ENCODE data around the gene MYO7B. TPM values are rescaled to one million over a fixed set of nuclear protein-coding genes. Genes with fewer than 3 reads are reported as not detected.

MYO7B gene
- total and polyA plus RNA-seq, 4 donors: 1.8 to 20.0 (median 7.4) TPM

GRCh38 chr2:127590386-127591190 is 55.1 kb downstream of the MYO7B start:
- Histone ChIP-seq H3K27me3 (ENCODE audit: control insufficient read depth, insufficient read depth, low read length) (no peaks in the 10 kb centered on the region), H3K9me3 (ENCODE audit: control insufficient read depth, insufficient read depth, low read length) (no peaks in the 10 kb centered on the region), H3K27ac (ENCODE audit: low read depth, low read length) (no peak overlapping the region), H3K4me1 (ENCODE audit: control insufficient read depth, insufficient read depth, low read length) (peaks cover 22% of the 10 kb centered on the region), H3K4me3 (ENCODE audit: low read depth, low read length) (no peak overlapping the region), H3K36me3 (ENCODE audit: control insufficient read depth, insufficient read depth, low read length) (no peaks in the 10 kb centered on the region)
- WGBS (ENCODE audit: insufficient coverage): 93% methylated on average over 2 of the region's 8 CpGs
- no peak for DNase-seq (ENCODE audit: low read depth in 4 of 6, low spot score in 6 of 6)

DNA sequence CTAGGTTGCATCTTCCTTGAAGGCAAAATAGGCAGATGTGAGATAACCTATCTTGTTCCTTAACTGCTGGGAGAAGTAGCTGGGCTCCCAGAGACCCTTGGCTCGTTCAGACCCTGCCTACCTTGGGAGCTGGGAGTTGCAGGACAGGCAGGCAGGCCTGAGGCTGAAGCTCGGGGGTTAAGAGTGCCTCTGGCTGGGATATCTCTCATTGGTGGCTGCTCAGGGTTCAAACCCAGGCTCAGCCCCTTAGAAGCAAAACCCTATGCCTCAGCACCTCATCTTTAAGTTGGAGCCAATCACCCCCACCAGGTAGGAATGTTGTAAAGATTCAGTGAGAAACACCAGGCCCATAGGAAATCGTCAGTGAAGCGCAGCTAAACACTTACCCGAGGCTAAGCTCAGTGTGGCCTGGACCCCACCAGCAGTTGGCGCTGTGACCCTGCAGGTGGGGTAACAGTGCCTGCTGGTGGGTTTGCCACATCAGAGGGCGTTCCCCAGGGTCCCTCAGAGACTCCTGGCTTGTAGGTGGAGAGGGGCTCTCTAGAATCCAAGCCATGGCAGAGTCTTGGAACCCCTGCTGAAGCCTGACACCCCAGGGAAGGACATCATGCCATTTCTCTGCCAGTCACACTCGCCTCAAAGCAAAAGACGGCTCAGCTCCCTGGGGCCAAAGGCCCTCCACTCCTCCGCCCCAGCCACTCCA is 55.9 kb downstream of the MYO7B start:
- Histone ChIP-seq H3K4me1 (ENCODE audit: control insufficient read depth, insufficient read depth, low read length) (peaks cover 22% of the 10 kb centered on the region), H3K9me3 (ENCODE audit: control insufficient read depth, insufficient read depth, low read length) (no peaks in the 10 kb centered on the region), H3K4me3 (ENCODE audit: low read depth, low read length) (no peak overlapping the region), H3K27me3 (ENCODE audit: control insufficient read depth, insufficient read depth, low read length) (no peaks in the 10 kb centered on the region), H3K36me3 (ENCODE audit: control insufficient read depth, insufficient read depth, low read length) (no peaks in the 10 kb centered on the region), H3K27ac (ENCODE audit: low read depth, low read length) (no peak overlapping the region)
- 28% methylated on average over 7 of the region's 10 CpGs for WGBS (ENCODE audit: insufficient coverage)
- DNase-seq (ENCODE audit: low read depth in 4 of 6, low spot score in 6 of 6): peak in 2 of 6 donors; percentile 54 to 63

GRCh38 chr2:127592761-127593227 is 57.3 kb downstream of the MYO7B start:
- peaks cover 22% of the 10 kb centered on the region for H3K4me1 ChIP-seq (ENCODE audit: control insufficient read depth, insufficient read depth, low read length)
- no peaks in the 10 kb centered on the region for H3K36me3 ChIP-seq (ENCODE audit: control insufficient read depth, insufficient read depth, low read length)
- no peak overlapping the region for H3K27ac ChIP-seq (ENCODE audit: low read depth, low read length)
- no peak overlapping the region for H3K4me3 ChIP-seq (ENCODE audit: low read depth, low read length)
- 85% methylated on average over 25 of the region's 37 CpGs for WGBS (ENCODE audit: insufficient coverage)
- H3K9me3 ChIP-seq (ENCODE audit: control insufficient read depth, insufficient read depth, low read length): no peaks in the 10 kb centered on the region
- DNase-seq (ENCODE audit: low read depth in 4 of 6, low spot score in 6 of 6): no peak
- H3K27me3 ChIP-seq (ENCODE audit: control insufficient read depth, insufficient read depth, low read length): no peaks in the 10 kb centered on the region

- Histone ChIP-seq H3K27me3 (ENCODE audit: control insufficient read depth, insufficient read depth, low read length) (no peaks in the 10 kb centered on the region), H3K27ac (ENCODE audit: low read depth, low read length) (no peak overlapping the region), H3K4me1 (ENCODE audit: control insufficient read depth, insufficient read depth, low read length) (peaks cover 22% of the 10 kb centered on the region), H3K4me3 (ENCODE audit: low read depth, low read length) (no peak overlapping the region), H3K9me3 (ENCODE audit: control insufficient read depth, insufficient read depth, low read length) (no peaks in the 10 kb centered on the region), H3K36me3 (ENCODE audit: control insufficient read depth, insufficient read depth, low read length) (no peaks in the 10 kb centered on the region)
- 84% methylated on average over 18 of the region's 27 CpGs for WGBS (ENCODE audit: insufficient coverage)
- no peak for DNase-seq (ENCODE audit: low read depth in 4 of 6, low spot score in 6 of 6)
Observed at GRCh38 chr2:127593228-127594115, 58.0 kb downstream of the MYO7B start.

DNA sequence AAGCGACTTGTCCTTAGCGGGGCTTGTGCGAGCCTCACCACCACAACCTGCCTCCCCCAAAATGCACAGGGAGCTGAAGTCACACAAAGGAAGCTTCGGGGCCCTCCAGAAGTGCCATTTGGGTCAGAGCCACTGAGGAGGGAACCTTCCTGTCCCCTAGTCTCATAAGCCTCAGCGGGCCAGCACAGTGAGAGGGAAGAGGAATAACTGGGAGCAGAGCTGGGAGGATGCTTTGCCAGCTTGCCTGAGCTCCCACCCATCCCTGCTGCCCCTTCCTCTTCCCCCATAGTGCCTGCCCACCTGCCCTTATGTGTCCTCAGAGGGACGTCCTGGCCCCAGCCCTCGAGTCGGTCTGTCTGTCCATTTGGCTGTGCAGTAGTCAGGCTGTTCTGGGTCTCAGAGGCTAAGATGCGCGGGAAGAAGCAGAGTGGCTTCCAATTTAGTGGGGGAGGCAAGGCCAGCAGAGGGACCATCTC is 58.7 kb downstream of the MYO7B start:
- DNase-seq (ENCODE audit: low read depth in 4 of 6, low spot score in 6 of 6): no peak
- no peak overlapping the region for H3K27ac ChIP-seq (ENCODE audit: low read depth, low read length)
- H3K27me3 ChIP-seq (ENCODE audit: control insufficient read depth, insufficient read depth, low read length): no peaks in the 10 kb centered on the region
- no peaks in the 10 kb centered on the region for H3K9me3 ChIP-seq (ENCODE audit: control insufficient read depth, insufficient read depth, low read length)
- WGBS (ENCODE audit: insufficient coverage): 96% methylated on average over 6 of the region's 10 CpGs
- H3K4me1 ChIP-seq (ENCODE audit: control insufficient read depth, insufficient read depth, low read length): peaks cover 22% of the 10 kb centered on the region
- H3K36me3 ChIP-seq (ENCODE audit: control insufficient read depth, insufficient read depth, low read length): no peaks in the 10 kb centered on the region
- no peak overlapping the region for H3K4me3 ChIP-seq (ENCODE audit: low read depth, low read length)

- DNase-seq (ENCODE audit: low read depth in 4 of 6, low spot score in 6 of 6): no peak
- WGBS (ENCODE audit: insufficient coverage): 95% methylated on average over 10 of the region's 14 CpGs
- H3K4me3 ChIP-seq (ENCODE audit: low read depth, low read length): no peak overlapping the region
- no peaks in the 10 kb centered on the region for H3K36me3 ChIP-seq (ENCODE audit: control insufficient read depth, insufficient read depth, low read length)
- no peak overlapping the region for H3K27ac ChIP-seq (ENCODE audit: low read depth, low read length)
- no peaks in the 10 kb centered on the region for H3K9me3 ChIP-seq (ENCODE audit: control insufficient read depth, insufficient read depth, low read length)
- peaks cover 19% of the 10 kb centered on the region for H3K4me1 ChIP-seq (ENCODE audit: control insufficient read depth, insufficient read depth, low read length)
- H3K27me3 ChIP-seq (ENCODE audit: control insufficient read depth, insufficient read depth, low read length): no peaks in the 10 kb centered on the region
Observed at GRCh38 chr2:127596311-127597045, 61.0 kb downstream of the MYO7B start.

GRCh38 chr2:127597046-127597983 is 61.8 kb downstream of the MYO7B start:
- Histone ChIP-seq H3K27ac (ENCODE audit: low read depth, low read length) (no peak overlapping the region), H3K36me3 (ENCODE audit: control insufficient read depth, insufficient read depth, low read length) (no peaks in the 10 kb centered on the region), H3K27me3 (ENCODE audit: control insufficient read depth, insufficient read depth, low read length) (no peaks in the 10 kb centered on the region), H3K4me3 (ENCODE audit: low read depth, low read length) (no peak overlapping the region), H3K4me1 (ENCODE audit: control insufficient read depth, insufficient read depth, low read length) (peaks cover 14% of the 10 kb centered on the region), H3K9me3 (ENCODE audit: control insufficient read depth, insufficient read depth, low read length) (no peaks in the 10 kb centered on the region)
- WGBS (ENCODE audit: insufficient coverage): 90% methylated on average over 7 of the region's 17 CpGs
- DNase-seq (ENCODE audit: low read depth in 4 of 6, low spot score in 6 of 6): no peak

- Histone ChIP-seq H3K4me1 (ENCODE audit: control insufficient read depth, insufficient read depth, low read length) (peaks cover 10% of the 10 kb centered on the region), H3K27me3 (ENCODE audit: control insufficient read depth, insufficient read depth, low read length) (no peaks in the 10 kb centered on the region), H3K4me3 (ENCODE audit: low read depth, low read length) (no peak overlapping the region), H3K36me3 (ENCODE audit: control insufficient read depth, insufficient read depth, low read length) (no peaks in the 10 kb centered on the region), H3K27ac (ENCODE audit: low read depth, low read length) (no peak overlapping the region), H3K9me3 (ENCODE audit: control insufficient read depth, insufficient read depth, low read length) (no peaks in the 10 kb centered on the region)
- 88% methylated on average over 3 of the region's 4 CpGs for WGBS (ENCODE audit: insufficient coverage)
- no peak for DNase-seq (ENCODE audit: low read depth in 4 of 6, low spot score in 6 of 6)
Observed at GRCh38 chr2:127597984-127598380, 62.5 kb downstream of the MYO7B start.
